GM12874 (cell line): ENCODE data around the gene C10orf88.

Experiments used
- TF ChIP-seq, protein P1 (sequence below): IDR thresholded peaks from 2 replicates; pipeline ENCODE4 v1.5.1; 2011; ENCODE audit warnings: low read depth, mild to moderate bottlenecking, control low read depth, low read length, moderate library complexity; ENCODE audit not compliant: insufficient read depth

The C10orf88 gene, protein sequence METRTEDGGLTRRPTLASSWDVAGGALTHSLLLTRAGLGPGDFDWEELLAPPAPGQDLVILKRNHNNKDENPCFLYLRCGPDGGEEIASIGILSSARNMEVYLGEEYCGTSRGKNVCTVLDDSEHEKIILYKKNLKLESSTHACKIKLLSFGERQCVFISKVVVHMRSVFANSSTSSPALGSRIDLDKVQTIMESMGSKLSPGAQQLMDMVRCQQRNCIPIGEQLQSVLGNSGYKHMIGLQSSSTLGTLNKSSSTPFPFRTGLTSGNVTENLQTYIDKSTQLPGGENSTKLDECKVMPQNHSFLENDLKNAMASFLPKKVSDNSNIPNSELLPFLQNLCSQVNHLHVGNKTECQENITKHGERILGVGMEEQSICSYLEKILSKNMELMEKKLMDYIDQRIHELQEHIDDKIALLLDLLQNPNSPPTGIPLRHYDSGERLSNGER

DNA sequence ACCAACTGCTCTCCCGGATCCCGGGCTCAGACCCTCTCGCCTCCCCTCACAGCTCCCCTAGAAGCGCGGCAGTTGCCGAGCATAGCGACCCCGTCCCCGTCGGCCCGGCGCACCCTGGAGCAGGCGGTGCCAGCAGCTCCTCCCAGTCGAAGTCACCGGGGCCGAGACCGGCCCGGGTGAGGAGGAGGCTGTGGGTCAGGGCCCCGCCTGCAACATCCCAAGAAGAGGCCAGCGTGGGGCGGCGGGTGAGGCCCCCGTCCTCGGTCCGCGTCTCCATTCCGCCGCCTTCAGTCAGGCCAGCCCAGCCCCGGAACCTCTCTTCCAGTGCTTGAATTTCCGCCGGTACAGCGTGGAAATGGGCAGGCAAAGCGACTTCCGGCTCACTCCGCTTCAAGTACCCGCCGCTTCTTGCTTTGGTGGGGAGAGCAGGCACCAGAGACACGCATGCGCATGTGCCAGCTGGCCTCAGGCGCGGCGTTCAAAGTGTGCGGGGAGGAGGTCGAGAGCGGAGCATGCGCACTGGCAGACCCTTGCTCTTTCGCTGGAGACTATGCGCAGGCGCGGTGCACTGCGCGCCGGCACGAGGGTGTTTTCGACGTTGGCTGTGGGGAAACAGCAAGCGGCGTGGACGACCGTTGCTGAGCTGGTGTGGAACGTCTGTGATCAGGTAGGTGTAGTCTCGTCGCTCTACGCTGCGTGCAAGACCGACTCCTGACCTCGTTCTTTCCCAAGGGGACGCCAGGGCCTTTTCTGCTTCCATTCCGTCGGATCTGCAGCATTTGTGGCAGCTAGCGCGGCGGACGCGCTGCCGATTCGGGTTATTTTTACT lies at the start of gene C10orf88:
C10orf88 (minus strand) TSS at position 326 of the 829 bp plus-strand sequence; CDS start at position 277, 49 bp downstream.
- TF ChIP-seq, protein P1, sequence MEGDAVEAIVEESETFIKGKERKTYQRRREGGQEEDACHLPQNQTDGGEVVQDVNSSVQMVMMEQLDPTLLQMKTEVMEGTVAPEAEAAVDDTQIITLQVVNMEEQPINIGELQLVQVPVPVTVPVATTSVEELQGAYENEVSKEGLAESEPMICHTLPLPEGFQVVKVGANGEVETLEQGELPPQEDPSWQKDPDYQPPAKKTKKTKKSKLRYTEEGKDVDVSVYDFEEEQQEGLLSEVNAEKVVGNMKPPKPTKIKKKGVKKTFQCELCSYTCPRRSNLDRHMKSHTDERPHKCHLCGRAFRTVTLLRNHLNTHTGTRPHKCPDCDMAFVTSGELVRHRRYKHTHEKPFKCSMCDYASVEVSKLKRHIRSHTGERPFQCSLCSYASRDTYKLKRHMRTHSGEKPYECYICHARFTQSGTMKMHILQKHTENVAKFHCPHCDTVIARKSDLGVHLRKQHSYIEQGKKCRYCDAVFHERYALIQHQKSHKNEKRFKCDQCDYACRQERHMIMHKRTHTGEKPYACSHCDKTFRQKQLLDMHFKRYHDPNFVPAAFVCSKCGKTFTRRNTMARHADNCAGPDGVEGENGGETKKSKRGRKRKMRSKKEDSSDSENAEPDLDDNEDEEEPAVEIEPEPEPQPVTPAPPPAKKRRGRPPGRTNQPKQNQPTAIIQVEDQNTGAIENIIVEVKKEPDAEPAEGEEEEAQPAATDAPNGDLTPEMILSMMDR, result no peak

DNA sequence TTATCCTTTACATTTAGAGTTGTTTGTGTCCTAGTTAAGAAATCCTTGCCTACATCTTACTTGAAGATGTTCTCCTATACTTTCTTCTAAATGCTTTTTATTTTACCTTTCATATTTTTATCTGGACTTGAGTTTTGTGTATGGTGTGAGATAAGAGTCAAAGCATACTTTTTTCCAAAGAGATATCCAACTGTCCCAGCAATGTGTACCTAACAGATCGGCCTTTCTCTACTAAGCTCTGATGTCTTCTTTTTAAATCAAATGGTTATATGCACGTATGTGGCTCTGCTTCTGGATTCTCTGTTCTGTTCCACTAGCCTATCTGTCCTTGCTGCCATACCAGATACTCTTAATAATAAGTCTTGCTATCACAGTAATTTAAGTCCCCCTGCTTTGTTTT lies 47.3 kb upstream of the C10orf88 start:
- TF ChIP-seq, protein P1, result no peak

DNA sequence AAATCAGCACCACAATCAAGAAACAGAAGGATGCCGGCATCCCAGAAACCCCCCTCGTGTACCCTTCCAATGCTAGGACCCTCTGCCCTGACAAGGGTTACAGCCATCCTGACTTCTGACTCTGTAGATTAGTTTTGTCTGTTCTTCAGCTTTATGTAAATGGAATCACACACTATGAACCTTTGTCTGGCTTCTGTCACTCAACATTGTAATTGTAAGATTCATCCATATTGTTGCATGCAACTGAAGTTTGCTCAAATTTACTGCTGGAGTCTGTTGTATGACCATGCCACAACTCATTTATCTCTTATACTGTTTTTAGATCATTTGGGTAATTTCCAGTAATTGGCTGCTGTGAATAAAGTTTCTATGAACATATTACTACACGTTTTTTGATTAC lies 46.1 kb upstream of the C10orf88 start:
- TF ChIP-seq, protein P1, result no peak

DNA sequence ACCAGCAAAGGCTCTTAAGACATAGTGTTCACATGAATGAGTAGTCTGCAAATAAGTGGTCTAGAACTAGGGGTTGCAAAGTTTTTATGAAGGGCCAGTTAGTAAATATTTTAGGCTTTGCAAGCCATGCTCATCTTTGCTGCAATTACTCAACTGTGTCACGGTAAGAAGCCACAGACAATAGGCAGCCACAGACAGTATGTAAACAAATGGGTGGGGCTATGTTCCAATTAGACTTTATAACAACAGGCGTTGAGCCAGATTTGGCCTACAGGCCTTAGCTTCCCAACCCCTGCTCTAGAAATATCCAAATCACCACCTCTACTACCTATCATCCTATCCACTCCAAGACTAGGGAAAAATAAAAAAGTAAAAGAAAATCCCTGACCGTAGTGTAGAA lies 45.3 kb upstream of the C10orf88 start:
- TF ChIP-seq, protein P1, result no peak

DNA sequence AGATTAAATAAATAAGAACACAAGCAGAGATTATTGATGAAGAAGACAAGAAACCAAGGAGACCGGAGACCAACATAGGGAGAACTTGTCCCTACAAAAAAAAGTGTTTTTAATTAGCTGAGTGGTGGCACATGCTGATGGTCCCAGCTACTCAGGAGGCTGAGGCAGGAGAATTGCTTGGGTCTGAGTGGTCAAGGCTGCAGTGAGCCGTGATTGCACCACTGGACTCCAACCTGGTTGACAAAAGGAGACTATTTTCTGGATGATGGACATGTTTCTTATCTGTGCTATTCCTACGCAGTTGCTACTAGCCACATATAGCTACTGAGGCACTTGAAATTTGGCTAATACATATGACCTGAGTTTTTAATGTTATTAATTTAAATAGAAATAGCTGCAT lies 44.9 kb upstream of the C10orf88 start:
- TF ChIP-seq, protein P1, result no peak

DNA sequence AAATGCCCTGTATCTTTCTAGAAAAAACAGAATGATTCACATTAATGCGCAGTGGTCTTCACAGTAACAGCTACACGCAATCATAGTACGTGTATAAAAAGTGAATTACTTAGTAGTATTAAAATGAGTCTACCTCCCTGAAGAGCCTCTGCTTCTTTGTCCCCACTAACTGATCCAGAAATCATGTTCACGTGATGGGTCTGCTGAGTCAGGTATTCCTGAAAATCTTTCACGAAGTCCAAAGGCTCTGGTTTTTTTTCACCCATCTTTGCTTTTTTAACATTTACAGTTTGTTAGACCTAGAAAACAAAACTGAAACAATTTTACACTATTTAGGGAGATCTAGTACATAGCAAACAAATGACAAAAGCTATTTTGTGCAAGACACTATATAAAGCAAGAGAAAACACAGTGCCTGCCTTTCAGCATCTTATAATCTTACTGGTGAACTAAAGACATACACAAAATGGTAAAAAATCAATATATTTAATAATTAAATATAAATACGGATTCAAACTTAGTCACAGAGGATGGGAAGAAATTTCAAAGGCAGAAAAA lies 44.4 kb upstream of the C10orf88 start:
- TF ChIP-seq, protein P1, result no peak

DNA sequence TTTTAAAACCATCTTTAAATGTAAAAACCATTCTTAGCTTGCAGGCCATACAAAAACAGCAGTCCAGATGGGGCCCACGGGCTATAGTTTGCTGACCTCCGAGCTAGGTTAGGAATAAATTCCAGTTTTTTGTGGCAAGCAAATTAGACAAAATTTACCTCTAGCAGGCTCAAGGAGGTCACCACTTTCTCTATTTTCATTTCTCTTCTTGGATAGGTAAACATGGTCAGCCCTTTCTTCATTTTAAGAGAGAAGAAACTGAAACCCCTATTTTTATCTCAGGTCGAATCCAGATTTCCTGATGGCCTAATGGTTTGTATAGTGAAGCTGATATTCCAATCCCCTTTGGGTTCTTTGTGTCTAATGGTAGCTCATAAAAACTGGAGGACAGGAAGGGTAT lies 43.8 kb upstream of the C10orf88 start:
- TF ChIP-seq, protein P1, result no peak
